Type B pancreatic cell (in vitro differentiated cells): ENCODE data around the gene AVL9. TPM values are rescaled to one million over a fixed set of nuclear protein-coding genes. Genes with fewer than 3 reads are reported as not detected.
"Not testable (repeated sequence)": the region's sequence is repeated elsewhere in the genome, so short reads cannot be mapped to it uniquely, and the experiment has no call there.

ENCODE experiments used
- DNase-seq: peaks from one replicate; pipeline ENCODE4 v3.0.0; 2021; ENCODE audit warnings: mixed read lengths; ENCODE audit not compliant: unreplicated experiment; ENCODE audit errors: extremely low spot score
- H3K27ac Mint-ChIP-seq: 2 replicates; pipeline ENCODE4 v1.8.0; 2021; ENCODE audit warnings: mild to moderate bottlenecking, mixed read lengths
- H3K27me3 Mint-ChIP-seq: 2 replicates; pipeline ENCODE4 v1.8.0; 2021; ENCODE audit warnings: mixed read lengths
- H3K36me3 Mint-ChIP-seq: 2 replicates; pipeline ENCODE4 v1.8.0; 2021; ENCODE audit warnings: mixed read lengths
- H3K4me1 Mint-ChIP-seq: one replicate; pipeline ENCODE4 v1.8.0; 2021; ENCODE audit warnings: mixed read lengths; ENCODE audit not compliant: unreplicated experiment
- H3K4me3 Mint-ChIP-seq: 2 replicates; pipeline ENCODE4 v1.8.0; 2021; ENCODE audit warnings: mild to moderate bottlenecking, mixed read lengths
- H3K9me3 Mint-ChIP-seq: 2 replicates; pipeline ENCODE4 v1.8.0; 2021; ENCODE audit warnings: mixed read lengths
- total RNA-seq: library from RNA; stranded (reverse); gene quantifications from 2 replicates; pipeline ENCODE4 v1.2.1, GENCODE V29; 2021; ENCODE audit warnings: low replicate concordance
- TF ChIP-seq, protein P1 (sequence below): fragments of 200-600 bp; sonication (generic); conservative IDR thresholded peaks from 2 replicates; pipeline ENCODE4 v1.5.0; 2021; ENCODE audit warnings: antibody characterized with exemption, mild to moderate bottlenecking

The AVL9 gene
- total RNA-seq, 1 donor from 2014 or later, result 35.2 TPM

DNA sequence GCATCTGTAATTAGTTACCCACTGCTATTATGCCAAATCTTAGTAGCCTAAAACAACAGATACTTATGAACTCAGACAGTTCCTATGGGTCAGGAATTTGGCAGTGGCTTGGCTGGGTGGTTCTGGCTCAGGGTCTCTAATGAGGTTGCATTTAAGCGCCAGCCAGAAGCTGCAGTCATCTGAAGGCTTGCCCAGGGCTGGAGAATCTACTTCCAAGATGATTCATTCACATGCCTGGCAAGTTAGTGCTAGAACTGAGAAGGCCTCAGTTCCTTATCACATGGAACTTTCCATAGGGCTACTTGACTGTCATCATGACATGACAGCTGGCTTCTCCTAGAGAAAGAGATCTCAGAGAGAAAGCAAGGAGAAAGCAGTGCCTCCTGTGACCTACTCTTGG, 121.3 kb downstream of the AVL9 start:
- no peaks in the 10 kb centered on the region for H3K27me3 Mint-ChIP-seq

DNA sequence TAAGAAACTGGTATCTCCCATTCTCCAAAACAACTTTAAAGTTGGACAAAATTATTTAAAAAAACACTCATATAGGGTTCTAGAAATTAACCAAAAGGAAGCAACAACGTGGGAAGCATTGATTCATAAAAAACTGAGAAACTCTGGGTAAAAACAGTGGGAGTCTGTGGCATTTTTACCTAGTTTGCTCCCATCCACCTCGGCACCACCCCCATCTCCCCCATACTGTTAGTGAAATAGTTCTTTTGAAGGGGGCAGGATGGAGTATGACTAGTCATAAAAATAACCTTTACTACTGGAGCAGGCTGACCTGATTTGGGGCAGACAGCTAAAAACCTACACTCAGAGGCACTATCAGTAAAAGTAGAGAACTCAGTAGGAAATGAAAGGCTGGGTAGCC, 123.2 kb downstream of the AVL9 start:
- H3K4me1 Mint-ChIP-seq, result no peaks in the 10 kb centered on the region
- no peak overlapping the region for H3K4me3 Mint-ChIP-seq
- TF ChIP-seq, protein P1, sequence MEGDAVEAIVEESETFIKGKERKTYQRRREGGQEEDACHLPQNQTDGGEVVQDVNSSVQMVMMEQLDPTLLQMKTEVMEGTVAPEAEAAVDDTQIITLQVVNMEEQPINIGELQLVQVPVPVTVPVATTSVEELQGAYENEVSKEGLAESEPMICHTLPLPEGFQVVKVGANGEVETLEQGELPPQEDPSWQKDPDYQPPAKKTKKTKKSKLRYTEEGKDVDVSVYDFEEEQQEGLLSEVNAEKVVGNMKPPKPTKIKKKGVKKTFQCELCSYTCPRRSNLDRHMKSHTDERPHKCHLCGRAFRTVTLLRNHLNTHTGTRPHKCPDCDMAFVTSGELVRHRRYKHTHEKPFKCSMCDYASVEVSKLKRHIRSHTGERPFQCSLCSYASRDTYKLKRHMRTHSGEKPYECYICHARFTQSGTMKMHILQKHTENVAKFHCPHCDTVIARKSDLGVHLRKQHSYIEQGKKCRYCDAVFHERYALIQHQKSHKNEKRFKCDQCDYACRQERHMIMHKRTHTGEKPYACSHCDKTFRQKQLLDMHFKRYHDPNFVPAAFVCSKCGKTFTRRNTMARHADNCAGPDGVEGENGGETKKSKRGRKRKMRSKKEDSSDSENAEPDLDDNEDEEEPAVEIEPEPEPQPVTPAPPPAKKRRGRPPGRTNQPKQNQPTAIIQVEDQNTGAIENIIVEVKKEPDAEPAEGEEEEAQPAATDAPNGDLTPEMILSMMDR, result no peak
- no peak for DNase-seq
- H3K27me3 Mint-ChIP-seq, result no peaks in the 10 kb centered on the region
- H3K36me3 Mint-ChIP-seq, result no peaks in the 10 kb centered on the region
- no peak overlapping the region for H3K27ac Mint-ChIP-seq
- H3K9me3 Mint-ChIP-seq, result no peaks in the 10 kb centered on the region

More for the DNA sequence above, 121.3 kb downstream of the AVL9 start:
- H3K27ac Mint-ChIP-seq, result no peak overlapping the region
- no peaks in the 10 kb centered on the region for H3K36me3 Mint-ChIP-seq
- H3K4me1 Mint-ChIP-seq, result peaks cover 2% of the 10 kb centered on the region
- no peak overlapping the region for H3K4me3 Mint-ChIP-seq
- TF ChIP-seq, protein P1, result no peak
- no peaks in the 10 kb centered on the region for H3K9me3 Mint-ChIP-seq
- DNase-seq, result no peak

DNA sequence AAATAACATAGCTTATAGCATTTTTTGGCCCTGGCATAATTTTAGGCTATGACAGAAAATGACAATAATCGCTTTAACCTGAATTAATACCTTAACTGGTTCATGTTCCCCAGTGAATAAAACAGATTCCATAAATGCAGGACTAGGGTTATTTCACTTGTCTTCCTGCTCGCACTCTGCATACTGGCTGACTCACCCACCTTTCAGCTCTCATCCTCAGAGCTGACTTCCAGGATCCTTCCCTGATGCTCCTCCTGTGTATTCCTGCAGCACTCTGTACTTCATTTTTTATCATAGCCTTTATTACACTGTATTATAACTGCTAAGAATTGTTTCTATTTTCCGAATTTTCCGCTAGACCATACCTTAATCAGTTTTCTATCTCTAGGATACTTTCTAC, 123.7 kb downstream of the AVL9 start:
- no peak overlapping the region for H3K4me3 Mint-ChIP-seq
- H3K4me1 Mint-ChIP-seq, result no peaks in the 10 kb centered on the region
- no peaks in the 10 kb centered on the region for H3K36me3 Mint-ChIP-seq
- H3K27me3 Mint-ChIP-seq, result no peaks in the 10 kb centered on the region
- no peak overlapping the region for H3K27ac Mint-ChIP-seq
- no peaks in the 10 kb centered on the region for H3K9me3 Mint-ChIP-seq
- TF ChIP-seq, protein P1, result no peak
- DNase-seq, result no peak

DNA sequence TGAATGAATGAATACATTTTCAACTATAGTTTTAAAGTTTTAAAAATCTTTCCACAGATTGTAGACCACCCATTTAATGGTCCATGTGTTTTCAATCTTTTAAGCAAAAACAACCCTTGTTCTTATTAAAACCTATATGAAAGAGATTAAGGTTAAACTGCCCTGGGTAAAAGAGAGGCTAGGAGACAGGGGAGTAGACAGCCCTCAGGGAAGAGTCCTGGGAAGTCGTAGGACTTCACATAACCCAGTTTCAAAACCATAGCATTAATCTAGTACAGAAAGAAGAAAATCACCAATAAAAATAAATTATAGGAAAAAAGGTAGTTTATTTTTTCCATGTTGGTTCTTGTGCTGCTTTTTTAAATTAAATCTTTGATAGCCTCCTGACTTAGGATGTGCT, 124.1 kb downstream of the AVL9 start:
- H3K27ac Mint-ChIP-seq, H3K4me3 Mint-ChIP-seq, H3K4me1 Mint-ChIP-seq, DNase-seq, H3K27me3 Mint-ChIP-seq, H3K9me3 Mint-ChIP-seq, H3K36me3 Mint-ChIP-seq: not testable (repeated sequence)

DNA sequence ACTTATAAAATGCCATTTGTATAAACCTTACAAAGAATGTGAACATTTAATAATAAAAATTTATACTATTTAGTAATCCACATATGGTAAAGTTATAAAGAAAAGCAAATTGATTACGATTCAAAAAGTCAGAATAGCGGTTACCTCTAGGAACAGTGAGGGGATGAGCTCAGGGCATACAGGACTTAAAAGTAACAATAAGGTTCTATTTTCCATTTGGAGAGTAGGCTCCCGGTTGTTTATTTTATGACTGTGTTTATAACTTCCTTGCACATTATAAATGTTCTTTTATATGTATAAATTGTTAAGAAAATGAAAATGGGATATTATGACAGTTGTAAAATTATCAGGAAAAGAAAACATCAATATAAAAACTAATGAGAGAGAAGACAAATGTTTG, 135.7 kb downstream of the AVL9 start:
- Mint-ChIP-seq H3K27me3 (no peaks in the 10 kb centered on the region), H3K4me3 (no peak overlapping the region), H3K36me3 (no peaks in the 10 kb centered on the region), H3K9me3 (no peaks in the 10 kb centered on the region), H3K4me1 (no peaks in the 10 kb centered on the region), H3K27ac (no peak overlapping the region)
- DNase-seq, result no peak
- TF ChIP-seq, protein P1, result no peak

DNA sequence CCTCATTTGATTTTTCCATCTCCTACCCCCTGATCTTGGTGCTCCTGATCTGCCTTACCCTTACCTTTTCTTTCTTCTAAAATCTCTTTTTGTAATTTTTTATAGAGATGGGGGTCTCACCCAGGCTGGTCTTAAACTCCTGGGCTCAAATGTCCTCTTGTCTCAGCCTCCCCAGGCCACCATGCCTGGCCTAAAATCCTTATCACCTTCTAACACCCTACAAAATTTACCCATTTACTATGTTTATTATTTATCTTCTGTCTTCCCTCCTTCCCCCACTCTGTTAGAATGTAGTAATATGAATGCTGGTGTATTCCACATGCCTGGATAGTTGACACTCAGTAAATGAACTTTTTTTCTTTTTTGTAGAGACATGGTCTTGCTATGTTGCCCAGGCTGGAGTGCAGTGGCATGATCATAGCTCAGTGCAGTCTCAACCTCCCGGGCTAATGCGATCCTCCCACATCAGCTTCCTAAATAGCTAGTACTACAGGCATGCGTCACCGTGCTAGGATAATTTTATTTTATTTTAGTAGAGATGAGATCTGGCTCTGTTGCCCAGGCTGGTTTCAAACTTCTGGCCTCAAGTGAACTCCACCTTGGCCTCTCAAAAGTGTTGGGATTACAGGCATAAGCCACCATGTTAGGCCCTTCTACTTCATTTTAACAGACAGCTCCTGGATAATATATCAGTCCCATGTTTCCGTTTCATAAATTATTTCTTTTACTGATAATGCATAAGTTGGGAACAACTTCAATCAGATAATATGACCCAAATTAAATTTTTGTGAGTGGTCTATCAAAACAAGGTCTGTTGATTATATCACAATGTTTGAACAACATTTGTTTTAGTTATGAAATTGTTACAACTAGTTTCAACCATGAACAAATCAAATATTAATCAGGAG, 136.6 kb downstream of the AVL9 start:
- H3K27me3 Mint-ChIP-seq, H3K36me3 Mint-ChIP-seq, H3K4me1 Mint-ChIP-seq, H3K27ac Mint-ChIP-seq, DNase-seq, H3K9me3 Mint-ChIP-seq, H3K4me3 Mint-ChIP-seq: not testable (repeated sequence)

DNA sequence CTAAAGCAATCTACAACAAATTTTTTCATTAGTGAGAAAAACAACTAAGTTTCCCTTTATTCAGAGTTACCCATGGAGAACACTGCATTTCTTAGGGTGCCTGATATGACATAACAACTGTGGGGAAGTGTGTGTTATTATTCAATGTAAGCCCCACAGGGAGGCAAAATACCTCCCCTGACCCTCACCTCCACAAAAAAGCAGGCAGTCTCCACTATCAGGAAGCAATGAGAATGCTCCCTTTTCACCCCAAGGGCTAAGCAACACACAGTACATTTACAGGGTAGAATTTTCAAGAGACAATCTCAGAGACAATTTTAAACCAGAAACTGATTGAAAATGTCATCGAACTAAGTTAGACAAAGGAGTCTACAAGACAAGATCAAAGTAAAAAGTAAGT, 138.2 kb downstream of the AVL9 start:
- H3K27ac Mint-ChIP-seq, H3K9me3 Mint-ChIP-seq, H3K4me1 Mint-ChIP-seq, H3K36me3 Mint-ChIP-seq, DNase-seq, H3K27me3 Mint-ChIP-seq, H3K4me3 Mint-ChIP-seq: not testable (repeated sequence)

DNA sequence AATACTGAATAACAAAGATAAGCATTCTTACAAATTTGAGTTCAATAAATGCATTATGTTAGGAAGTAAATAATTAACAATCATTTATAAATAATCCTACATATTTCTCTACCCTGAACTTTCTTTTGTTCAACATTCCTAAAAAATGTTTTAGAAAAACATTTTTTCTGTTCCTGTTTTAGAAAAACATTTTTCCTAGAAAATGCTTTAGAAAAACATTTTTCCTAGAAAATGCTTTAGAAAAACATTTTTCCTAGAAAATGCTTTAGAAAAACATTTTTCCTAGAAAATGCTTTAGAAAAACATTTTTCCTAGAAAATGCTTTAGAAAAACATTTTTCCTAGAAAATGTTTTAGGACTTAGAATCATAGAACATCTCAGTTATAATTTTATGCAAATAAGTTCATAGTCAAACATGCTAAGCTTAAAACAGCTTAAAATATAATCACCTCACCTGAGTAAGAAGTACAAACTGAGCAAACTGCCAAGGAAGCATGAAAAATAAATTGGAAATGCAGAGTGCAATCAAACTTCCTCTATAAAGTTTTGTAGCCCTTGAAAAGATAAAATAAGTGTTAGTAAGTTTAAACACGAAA, 139.6 kb downstream of the AVL9 start:
- not testable (repeated sequence) for H3K36me3 Mint-ChIP-seq, H3K9me3 Mint-ChIP-seq, H3K27ac Mint-ChIP-seq, H3K27me3 Mint-ChIP-seq, H3K4me3 Mint-ChIP-seq, DNase-seq, H3K4me1 Mint-ChIP-seq

DNA sequence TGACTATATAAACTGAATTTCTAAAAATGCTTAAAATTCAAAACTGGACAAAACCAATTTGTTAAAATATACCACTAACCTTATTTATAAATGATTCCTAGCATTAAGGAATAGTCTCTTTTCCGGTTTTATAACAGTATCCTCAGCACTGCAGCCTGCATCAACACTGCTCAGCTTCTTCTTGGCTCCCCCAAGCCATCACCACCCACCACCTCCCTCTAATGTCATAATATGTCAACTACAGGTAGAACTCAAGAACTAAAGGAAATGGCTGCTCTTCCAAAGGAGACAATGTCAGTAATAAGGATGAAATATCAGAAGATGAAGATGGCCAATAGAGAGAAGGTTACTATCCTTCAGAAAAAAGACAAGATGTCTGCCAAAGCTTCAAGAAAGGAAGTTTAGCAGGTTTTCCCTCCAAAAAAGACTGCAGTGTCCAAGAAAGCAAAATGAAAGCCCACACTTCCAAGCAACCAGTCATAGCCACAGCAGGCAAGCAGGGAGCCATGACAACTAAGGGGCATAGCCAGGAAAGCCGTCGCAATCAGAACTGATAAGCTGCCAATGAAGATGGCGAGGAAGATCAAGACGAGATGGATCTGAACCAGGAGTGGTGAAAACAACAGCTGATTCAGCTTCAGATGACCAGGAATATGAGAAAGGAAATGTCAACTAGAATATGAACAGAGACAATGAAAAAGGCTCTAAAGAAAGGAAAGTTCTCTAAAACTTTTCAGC, 141.6 kb downstream of the AVL9 start:
- DNase-seq, H3K4me1 Mint-ChIP-seq, H3K36me3 Mint-ChIP-seq: not testable (repeated sequence)

More for the DNA sequence above, 141.6 kb downstream of the AVL9 start:
- H3K9me3 Mint-ChIP-seq, H3K27me3 Mint-ChIP-seq, H3K4me3 Mint-ChIP-seq, H3K27ac Mint-ChIP-seq: not testable (repeated sequence)
